ENCODE measurements around the gene SHKBP1. TPM values are rescaled to one million over a fixed set of nuclear protein-coding genes. Genes with fewer than 3 reads are reported as not detected.

SHKBP1 gene
- total RNA-seq, 1 donor, result 16.3 TPM

GRCh38 chr19:40640744-40641143, 64.1 kb downstream of the SHKBP1 start:
- Histone ChIP-seq H4K20me1 (ENCODE audit: insufficient read depth, low read length) (no peaks in the 10 kb centered on the region), H3K4me2 (ENCODE audit: insufficient read depth, low read length) (peak overlapping the region; percentile 55)
- DNase-seq (ENCODE audit: insufficient read length, low spot score, missing footprints), result no peak

More at GRCh38 chr19:40640744-40641143, 64.1 kb downstream of the SHKBP1 start:
- Histone ChIP-seq H3K36me3 (ENCODE audit: insufficient read depth, low read length) (no peaks in the 10 kb centered on the region), H3K27me3 (ENCODE audit: insufficient read depth, low read length) (no peaks in the 10 kb centered on the region), H3K4me3 (ENCODE audit: insufficient read depth, low read length) (peak overlapping the region; percentile 35), H3K4me1 (ENCODE audit: insufficient read depth, low read length) (peaks cover 20% of the 10 kb centered on the region), H3K9me3 (ENCODE audit: low read depth, low read length) (no peaks in the 10 kb centered on the region), H3K79me2 (ENCODE audit: insufficient read depth, low read length) (no peaks in the 10 kb centered on the region), H2AFZ (ENCODE audit: low read length) (peak overlapping the region; percentile 83), H3K27ac (ENCODE audit: low read depth, low read length) (peak overlapping the region; percentile 28)
- TF ChIP-seq, protein P1, sequence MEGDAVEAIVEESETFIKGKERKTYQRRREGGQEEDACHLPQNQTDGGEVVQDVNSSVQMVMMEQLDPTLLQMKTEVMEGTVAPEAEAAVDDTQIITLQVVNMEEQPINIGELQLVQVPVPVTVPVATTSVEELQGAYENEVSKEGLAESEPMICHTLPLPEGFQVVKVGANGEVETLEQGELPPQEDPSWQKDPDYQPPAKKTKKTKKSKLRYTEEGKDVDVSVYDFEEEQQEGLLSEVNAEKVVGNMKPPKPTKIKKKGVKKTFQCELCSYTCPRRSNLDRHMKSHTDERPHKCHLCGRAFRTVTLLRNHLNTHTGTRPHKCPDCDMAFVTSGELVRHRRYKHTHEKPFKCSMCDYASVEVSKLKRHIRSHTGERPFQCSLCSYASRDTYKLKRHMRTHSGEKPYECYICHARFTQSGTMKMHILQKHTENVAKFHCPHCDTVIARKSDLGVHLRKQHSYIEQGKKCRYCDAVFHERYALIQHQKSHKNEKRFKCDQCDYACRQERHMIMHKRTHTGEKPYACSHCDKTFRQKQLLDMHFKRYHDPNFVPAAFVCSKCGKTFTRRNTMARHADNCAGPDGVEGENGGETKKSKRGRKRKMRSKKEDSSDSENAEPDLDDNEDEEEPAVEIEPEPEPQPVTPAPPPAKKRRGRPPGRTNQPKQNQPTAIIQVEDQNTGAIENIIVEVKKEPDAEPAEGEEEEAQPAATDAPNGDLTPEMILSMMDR (IDR thresholded peaks at IDR 0.05; ENCODE audit: extremely low read depth, low read depth, low read length), result no peak

Other genes starting within 250 kb of the SHKBP1 start
- gene C19orf47, start 228.5 kb upstream of the SHKBP1 start, total RNA-seq, result 3.6 and 7.7 TPM in 2 replicates
- gene PLD3, start 228.2 kb upstream of the SHKBP1 start, total RNA-seq, result 136 and 239 TPM in 2 replicates
- gene HIPK4, start 186.7 kb upstream of the SHKBP1 start, total RNA-seq, result 0.29 and 0.36 TPM in 2 replicates
- gene PRX, start 163.5 kb upstream of the SHKBP1 start, total RNA-seq, result 2.7 and 3.3 TPM in 2 replicates
- 15.2 and 15.3 TPM in 2 replicates for gene SERTAD1, start 150.9 kb upstream of the SHKBP1 start, total RNA-seq
- gene SERTAD3, start 132.5 kb upstream of the SHKBP1 start, total RNA-seq, result 21.2 and 23.5 TPM in 2 replicates
- 75.7 and 82.2 TPM in 2 replicates for gene BLVRB, start 111.1 kb upstream of the SHKBP1 start, total RNA-seq
- gene SPTBN4, start 109.9 kb upstream of the SHKBP1 start, total RNA-seq, result 0.72 and 1.2 TPM in 2 replicates
- 13.6 and 16.6 TPM in 2 replicates for gene LTBP4, start 24.5 kb downstream of the SHKBP1 start, total RNA-seq
- gene NUMBL, start 113.8 kb downstream of the SHKBP1 start, total RNA-seq, result 26.8 and 27.7 TPM in 2 replicates
- gene COQ8B, start 140.0 kb downstream of the SHKBP1 start, total RNA-seq, result 32.9 and 34.2 TPM in 2 replicates
- gene ITPKC, start 140.2 kb downstream of the SHKBP1 start, total RNA-seq, result 9.8 and 10.0 TPM in 2 replicates
- gene ACTMAP, start 173.6 kb downstream of the SHKBP1 start, total RNA-seq, result 1.1 and 1.5 TPM in 2 replicates
- gene SNRPA, start 174.3 kb downstream of the SHKBP1 start, total RNA-seq, result 20.6 and 32.1 TPM in 2 replicates
- 0.72 TPM in 1 of 2 replicates, not detected in the other for gene MIA, start 198.6 kb downstream of the SHKBP1 start, total RNA-seq
- gene RAB4B, start 201.4 kb downstream of the SHKBP1 start, total RNA-seq, result 8.0 and 13.8 TPM in 2 replicates
- 69.8 and 75.1 TPM in 2 replicates for gene EGLN2, start 222.3 kb downstream of the SHKBP1 start, total RNA-seq